GM12865 (cell line): Measurements from ENCODE around the gene SLCO4A1.

Source experiments
- DNase-seq: peaks from one replicate; pipeline ENCODE4 v3.0.0; 2010; ENCODE audit warnings: low read depth
- H3K4me3 ChIP-seq: 2 replicates; pipeline ENCODE4 v1.5.1; 2011; ENCODE audit warnings: mild to moderate bottlenecking, low read depth, low read length, control low read depth
- TF ChIP-seq, protein P1 (sequence below): IDR thresholded peaks from 2 replicates; pipeline ENCODE4 v1.5.1; 2011; ENCODE audit warnings: low read length, control low read depth, low read depth, inconsistent platforms; ENCODE audit not compliant: insufficient read depth; ENCODE audit errors: missing control alignments

The SLCO4A1 gene

DNA sequence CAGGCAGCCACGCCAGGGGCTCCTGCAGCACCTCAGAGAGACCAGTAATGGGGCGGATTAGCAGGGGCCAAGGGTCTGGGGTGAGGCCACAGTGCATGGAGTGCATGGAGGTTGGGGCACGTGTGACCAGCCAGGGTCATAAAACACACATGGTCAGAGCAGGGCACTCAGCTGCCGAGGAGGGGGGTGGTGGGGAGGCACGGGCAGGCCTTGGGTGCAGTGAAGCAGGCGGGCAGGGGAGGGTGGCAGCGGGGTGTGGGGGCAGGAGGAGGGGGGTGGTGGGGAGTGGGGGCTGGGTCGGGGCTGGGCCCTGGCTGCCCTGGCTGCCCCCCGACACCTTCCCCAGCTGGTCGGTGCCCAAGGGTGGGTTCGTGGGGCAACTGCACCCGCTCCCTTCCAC, 42.7 kb downstream of the SLCO4A1 start:
- TF ChIP-seq, protein P1, sequence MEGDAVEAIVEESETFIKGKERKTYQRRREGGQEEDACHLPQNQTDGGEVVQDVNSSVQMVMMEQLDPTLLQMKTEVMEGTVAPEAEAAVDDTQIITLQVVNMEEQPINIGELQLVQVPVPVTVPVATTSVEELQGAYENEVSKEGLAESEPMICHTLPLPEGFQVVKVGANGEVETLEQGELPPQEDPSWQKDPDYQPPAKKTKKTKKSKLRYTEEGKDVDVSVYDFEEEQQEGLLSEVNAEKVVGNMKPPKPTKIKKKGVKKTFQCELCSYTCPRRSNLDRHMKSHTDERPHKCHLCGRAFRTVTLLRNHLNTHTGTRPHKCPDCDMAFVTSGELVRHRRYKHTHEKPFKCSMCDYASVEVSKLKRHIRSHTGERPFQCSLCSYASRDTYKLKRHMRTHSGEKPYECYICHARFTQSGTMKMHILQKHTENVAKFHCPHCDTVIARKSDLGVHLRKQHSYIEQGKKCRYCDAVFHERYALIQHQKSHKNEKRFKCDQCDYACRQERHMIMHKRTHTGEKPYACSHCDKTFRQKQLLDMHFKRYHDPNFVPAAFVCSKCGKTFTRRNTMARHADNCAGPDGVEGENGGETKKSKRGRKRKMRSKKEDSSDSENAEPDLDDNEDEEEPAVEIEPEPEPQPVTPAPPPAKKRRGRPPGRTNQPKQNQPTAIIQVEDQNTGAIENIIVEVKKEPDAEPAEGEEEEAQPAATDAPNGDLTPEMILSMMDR = no peak
- no peak overlapping the region for H3K4me3 ChIP-seq
- no peak for DNase-seq

DNA sequence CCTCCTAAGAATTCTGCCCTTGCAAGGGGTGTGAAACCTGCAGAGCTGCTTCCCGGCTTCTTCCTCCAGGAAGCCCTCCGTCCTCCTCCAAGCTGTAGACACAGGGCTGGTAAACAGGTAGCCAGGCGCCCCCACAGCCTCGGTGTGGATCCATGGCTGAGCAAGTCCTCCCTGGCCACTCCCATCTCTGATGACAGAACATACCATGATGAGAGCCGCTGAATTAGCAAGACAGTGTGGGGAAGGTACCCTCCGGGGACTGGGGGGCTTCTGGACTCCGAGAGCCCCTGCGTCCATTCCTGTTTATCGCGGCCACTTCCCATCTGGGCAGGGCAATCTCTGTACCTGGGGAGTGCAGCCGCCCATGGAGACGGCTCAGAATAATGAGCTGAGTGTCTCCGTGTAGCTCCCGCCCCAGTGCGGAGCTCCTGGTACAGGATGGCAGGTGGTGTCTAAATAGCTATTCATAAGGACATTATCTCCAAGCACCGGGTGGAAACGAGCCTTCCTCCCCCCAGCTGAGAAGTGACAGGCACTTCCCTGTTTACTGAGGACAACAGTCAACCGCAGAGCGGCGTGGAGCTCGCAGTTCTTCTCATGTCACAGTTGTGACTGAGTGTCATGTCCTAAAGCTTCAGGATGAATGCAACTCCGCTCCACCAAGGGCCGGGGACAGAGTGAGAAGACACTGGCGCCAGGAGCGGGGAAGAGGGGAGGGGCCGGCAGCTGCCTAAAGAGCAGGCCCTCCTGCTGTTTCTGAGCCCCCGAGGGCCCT, 43.7 kb downstream of the SLCO4A1 start:
- TF ChIP-seq, protein P1 = no peak
- H3K4me3 ChIP-seq = no peak overlapping the region
- DNase-seq = peak; percentile 9

DNA sequence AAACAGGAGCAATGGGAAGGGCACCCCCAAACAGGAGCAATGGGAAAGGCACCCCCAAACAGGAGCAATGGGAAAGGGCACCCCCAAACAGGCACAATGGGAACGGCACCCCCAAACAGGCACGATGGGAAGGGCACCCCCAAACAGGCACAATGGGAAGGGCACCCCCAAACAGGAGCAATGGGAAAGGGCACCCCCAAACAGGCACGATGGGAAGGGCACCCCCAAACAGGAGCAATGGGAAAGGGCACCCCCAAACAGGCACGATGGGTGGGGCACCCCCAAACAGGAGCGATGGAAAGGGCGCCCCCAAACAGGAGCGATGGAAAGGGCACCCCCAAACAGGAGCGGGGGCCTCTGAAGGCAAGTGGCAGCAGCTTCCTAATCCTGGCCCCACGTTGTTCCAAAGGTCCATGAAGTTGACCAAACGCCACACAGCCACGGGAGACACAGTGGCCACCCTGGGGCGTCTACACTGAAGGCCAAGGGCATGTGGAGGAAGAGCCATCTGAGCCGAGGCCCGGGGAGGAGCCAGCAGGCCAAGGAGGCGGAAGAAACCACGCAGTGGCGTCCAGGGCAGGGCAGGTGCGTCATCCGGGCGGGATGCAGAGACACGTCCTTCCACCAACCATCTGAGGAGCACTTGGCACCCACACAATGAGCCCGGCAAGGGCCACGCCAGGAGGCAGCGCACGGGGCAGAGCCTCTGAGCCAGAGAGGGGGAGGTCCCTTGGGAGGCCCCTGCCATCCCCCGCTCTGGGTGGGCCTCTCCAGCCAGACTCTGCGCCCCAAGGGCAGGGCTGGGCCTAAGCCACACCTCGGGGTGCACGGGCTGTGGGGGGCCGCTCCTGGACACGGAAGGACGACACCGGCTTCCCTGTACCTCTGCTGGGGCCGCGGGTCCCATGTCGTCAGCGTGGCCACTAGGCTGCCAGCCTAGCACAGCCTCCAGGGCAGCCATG, 44.8 kb downstream of the SLCO4A1 start:
- TF ChIP-seq, protein P1 = no peak
- no peak overlapping the region for H3K4me3 ChIP-seq
- no peak for DNase-seq

DNA sequence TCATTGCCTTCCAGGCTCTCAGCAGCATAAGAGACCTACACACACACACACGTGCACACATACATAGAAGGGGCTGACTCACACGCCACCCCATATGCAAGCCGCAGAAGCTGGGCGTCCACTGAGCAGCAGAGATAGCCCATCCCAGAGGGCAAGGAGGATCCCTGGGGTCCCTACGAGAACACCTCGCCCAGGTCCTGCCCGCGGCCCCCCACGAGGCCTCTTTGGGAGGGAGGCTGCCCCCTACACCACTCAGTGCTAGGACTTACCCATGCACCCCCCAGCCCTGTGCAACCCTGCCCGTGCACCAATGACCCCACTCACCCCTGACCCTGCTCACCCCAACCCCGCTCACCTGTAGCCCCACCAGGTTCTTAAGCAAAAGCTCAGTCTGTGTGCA, 45.8 kb downstream of the SLCO4A1 start:
- DNase-seq = no peak
- no peak overlapping the region for H3K4me3 ChIP-seq
- TF ChIP-seq, protein P1 = no peak

DNA sequence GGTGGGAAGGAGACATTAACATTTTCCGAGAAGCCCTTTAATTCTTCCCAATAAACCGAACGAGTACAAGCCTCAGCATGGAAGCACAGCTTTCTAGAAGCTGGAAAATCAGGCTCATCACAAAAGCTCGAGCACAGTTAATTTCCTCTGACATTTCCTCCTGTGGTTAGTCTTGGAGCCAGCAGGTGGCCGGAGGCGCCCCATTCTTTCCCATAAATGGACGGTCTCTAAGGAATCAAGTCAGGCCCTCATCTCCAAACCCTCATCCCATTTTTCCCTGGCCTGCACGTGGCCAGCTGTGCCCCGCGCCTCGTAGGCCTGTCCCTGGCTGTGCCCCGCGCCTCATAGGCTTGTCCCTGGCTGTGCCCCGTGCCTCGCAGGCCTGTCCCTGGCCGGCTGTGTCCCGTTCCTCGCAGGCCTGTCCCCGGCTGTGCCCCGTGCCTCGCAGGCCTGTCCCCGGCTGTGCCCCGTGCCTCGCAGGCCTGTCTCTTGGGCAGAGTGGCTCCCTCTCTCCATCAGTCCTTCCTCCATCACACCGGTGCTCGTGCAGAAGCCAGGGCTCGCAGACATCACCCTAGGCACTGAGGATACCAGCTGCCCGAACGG, 46.7 kb downstream of the SLCO4A1 start:
- DNase-seq = no peak
- TF ChIP-seq, protein P1 = no peak
- H3K4me3 ChIP-seq = no peak overlapping the region

DNA sequence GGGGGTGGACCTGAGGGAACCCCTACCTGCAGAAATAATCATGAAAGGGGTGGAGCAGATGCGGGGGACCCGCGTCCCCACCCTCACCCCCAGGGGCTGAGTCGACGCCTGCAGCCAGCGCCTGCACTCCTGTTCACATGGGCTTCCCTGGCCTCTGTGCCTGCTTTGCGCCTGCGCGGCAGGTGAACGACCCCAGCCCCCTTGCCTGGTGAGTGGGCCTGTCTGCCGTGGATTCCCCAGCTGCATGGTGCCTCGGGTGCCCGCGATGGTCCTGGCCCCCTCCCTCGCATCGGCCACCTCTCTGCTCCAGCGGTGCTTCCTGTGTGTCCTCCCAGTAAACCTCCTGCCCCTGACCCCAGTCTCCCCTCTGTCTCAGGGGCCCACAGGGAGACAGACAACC, 47.6 kb downstream of the SLCO4A1 start:
- no peak overlapping the region for H3K4me3 ChIP-seq
- TF ChIP-seq, protein P1 = no peak
- no peak for DNase-seq
